GM12878 (cell line): ENCODE data around the gene OR6C2. TPM values are rescaled to one million over a fixed set of nuclear protein-coding genes. Genes with fewer than 3 reads are reported as not detected.

ENCODE experiments used
- ATAC-seq: fragments of 200-7000 bp; cut with Tn5 transposase; 3 replicates; pipeline ENCODE4 v1.9.1; 2020; ENCODE audit warnings: mild to moderate bottlenecking, moderate library complexity
- BruUV-seq: library from RNA; stranded (reverse); fragments of 400-500 nt; replicated peaks from 2 replicates; lab custom pipeline; 2021; lab: Mats Ljungman, UMichigan
- CTCF ChIA-PET: fragments of 300-600 bp; sonication (Branson Sonifier 250); formaldehyde crosslinking; extraction: SDS; loops from one replicate; lab custom pipeline; 2021; ENCODE audit warnings: inconsistent platforms; lab: Yijun Ruan, JAX
- POLR2A ChIA-PET: fragments of 350-600 bp; formaldehyde crosslinking; extraction: SDS; loops from one replicate; lab custom pipeline; 2021; ENCODE audit warnings: inconsistent platforms; lab: Charles Lee
- RAD21 ChIA-PET: fragments of 300-600 bp; sonication (Branson Sonifier 250); formaldehyde crosslinking; loops from one replicate; lab custom pipeline; 2023; ENCODE audit warnings: antibody characterized with exemption; ENCODE audit not compliant: unreplicated experiment; lab: Charles Lee
- SMC1A ChIA-PET: fragments of 300-600 bp; sonication (Branson Sonifier 250); formaldehyde crosslinking; loops from one replicate; lab custom pipeline; 2023; ENCODE audit not compliant: unreplicated experiment, uncharacterized antibody; lab: Charles Lee
- DNase-seq: peaks from one replicate; pipeline ENCODE4 v3.0.0-alpha.2; 2011; ENCODE audit warnings: low read depth, low spot score
- FAIRE-seq: peaks from 3 replicates; lab custom pipeline; 2011; peaks lifted over from hg19 to GRCh38; lab: Jason Lieb, UNC
- H2AFZ ChIP-seq: 2 replicates; pipeline ENCODE4 v1.6.0; 2011; ENCODE audit warnings: low read depth, low read length, control low read depth; ENCODE audit not compliant: control insufficient read depth
- H3K27ac ChIP-seq: 2 replicates; pipeline ENCODE4 v1.5.1; 2011; ENCODE audit warnings: control low read depth; ENCODE audit not compliant: control insufficient read depth, insufficient read depth
- H3K27me3 ChIP-seq, 2 experiments: replicated peaks in 1 of 2; 2 replicates each; pipeline versions ENCODE4 v1.6.0 to v1.6.1; 2011; ENCODE audit warnings: low read length in 1 of 2; ENCODE audit not compliant: control insufficient read depth in 2 of 2, insufficient read depth in 2 of 2
- H3K36me3 ChIP-seq, 2 experiments: 2 replicates each; pipeline ENCODE4 v1.5.1; 2011; ENCODE audit warnings: low read length in 1 of 2; ENCODE audit not compliant: control insufficient read depth in 2 of 2, insufficient read depth in 2 of 2
- H3K4me1 ChIP-seq: 2 replicates; pipeline ENCODE4 v1.6.1; 2011; ENCODE audit warnings: mild to moderate bottlenecking, low read length, moderate library complexity, mixed read lengths; ENCODE audit not compliant: control insufficient read depth, insufficient read depth
- H3K4me2 ChIP-seq: 2 replicates; pipeline ENCODE4 v1.6.0; 2011; ENCODE audit warnings: control low read depth; ENCODE audit not compliant: control insufficient read depth, insufficient read depth
- H3K4me3 ChIP-seq: fragments of 200-600 bp; sonication (generic); 2 replicates; pipeline ENCODE4 v1.5.1; 2016
- H3K79me2 ChIP-seq: 2 replicates; pipeline ENCODE4 v1.6.0; 2011; ENCODE audit warnings: low read length; ENCODE audit not compliant: control insufficient read depth, insufficient read depth
- H3K9ac ChIP-seq: 2 replicates; pipeline ENCODE4 v1.8.0; 2011; ENCODE audit warnings: low read length, control low read depth, mixed read lengths; ENCODE audit not compliant: control insufficient read depth, insufficient read depth
- H3K9me3 ChIP-seq: replicated peaks from 3 replicates; pipeline ENCODE4 v1.5.1; 2011; ENCODE audit warnings: mild to moderate bottlenecking, low read length; ENCODE audit not compliant: control insufficient read depth, insufficient read depth
- H4K20me1 ChIP-seq: 2 replicates; pipeline ENCODE4 v1.6.0; 2011; ENCODE audit not compliant: control insufficient read depth, insufficient read depth
- BACH1 ChIP-seq: fragments of 450-650 bp; IDR thresholded peaks from 2 replicates; pipeline ENCODE4 v1.6.1; 2017; ENCODE audit warnings: mild to moderate bottlenecking, borderline replicate concordance
- CHD2 ChIP-seq: IDR thresholded peaks from 2 replicates; pipeline ENCODE4 v1.6.1; 2011; ENCODE audit warnings: low read depth, low read length, improper control_type of control experiment, borderline replicate concordance
- IRF4 ChIP-seq: IDR thresholded peaks from 2 replicates; pipeline ENCODE4 v1.6.1; 2011; ENCODE audit warnings: low read depth, low read length
- KLF5 ChIP-seq: fragments of 450-650 bp; IDR thresholded peaks from 2 replicates; pipeline ENCODE4 v1.6.1; 2014; ENCODE audit warnings: mild to moderate bottlenecking; ENCODE audit not compliant: partially characterized antibody
- MYC ChIP-seq: IDR thresholded peaks from 2 replicates; pipeline ENCODE4 v1.6.1; 2011; ENCODE audit warnings: mild to moderate bottlenecking, low read length, moderate library complexity, inconsistent platforms; ENCODE audit not compliant: insufficient read depth, insufficient replicate concordance, insufficient read length, severe bottlenecking
- POLR2AphosphoS2 ChIP-seq: IDR thresholded peaks from 2 replicates; pipeline ENCODE4 v1.6.1; 2011; ENCODE audit warnings: low read depth, mild to moderate bottlenecking, low read length, improper control_type of control experiment, moderate library complexity
- SMC3 ChIP-seq: IDR thresholded peaks from 2 replicates; pipeline ENCODE4 v1.6.1; 2011; ENCODE audit warnings: low read length, improper control_type of control experiment, borderline replicate concordance
- WRNIP1 ChIP-seq: IDR thresholded peaks from 2 replicates; pipeline ENCODE4 v1.6.1; 2011; ENCODE audit warnings: low read depth, low read length, improper control_type of control experiment, borderline replicate concordance
- YBX1 ChIP-seq: fragments of 450-650 bp; IDR thresholded peaks from 2 replicates; pipeline ENCODE4 v1.6.1; 2016; ENCODE audit warnings: antibody characterized with exemption
- ZBED1 ChIP-seq: IDR thresholded peaks from 2 replicates; pipeline ENCODE4 v1.6.1; 2016; ENCODE audit warnings: borderline replicate concordance
- ZNF622 ChIP-seq: fragments of 450-650 bp; IDR thresholded peaks from 2 replicates; pipeline ENCODE4 v1.6.1; 2017; ENCODE audit warnings: mild to moderate bottlenecking, inconsistent platforms
- ZZZ3 ChIP-seq: IDR thresholded peaks from 2 replicates; pipeline ENCODE4 v1.6.1; 2011; ENCODE audit warnings: low read depth; ENCODE audit not compliant: control insufficient read depth, insufficient read length
- WGBS: methylation state at CpG from one replicate; pipeline ENCODE4 v1.1.6; 2016; ENCODE audit warnings: low lambda C conversion rate; ENCODE audit not compliant: insufficient replicate concordance, insufficient coverage; ENCODE audit errors: missing lambda C conversion rate; 5-methylcytosine and 5-hydroxymethylcytosine counted together
- in situ Hi-C: fragments of 300-500 bp; cut with MboI; formaldehyde crosslinking; loops from 9 replicates; pipeline ENCODE4 v1.14.3; 2018; ENCODE audit warnings: mixed read lengths
- intact Hi-C: fragments of 100-400 bp; cut with micrococcal nuclease; formaldehyde crosslinking; loops from one replicate; pipeline ENCODE4 v1.14.2; 2022; ENCODE audit not compliant: unreplicated experiment
- polyA plus RNA-seq, 11 experiments: library from polyadenylated mRNA; depleted of rRNA in 4 of 11; unstranded in 6 of 11; stranded (reverse) in 5 of 11; fragments of >200 nt; fragmentation: Nextera tagmentation in 4 of 11; fragmentation: Illumina TruSeq in 1 of 11; extraction: Ambion mirVana in 4 of 11; extraction: Trizol in 1 of 11; gene quantifications; 1 replicate in 1 of 11; 2 replicates in 10 of 11; pipeline versions ENCODE4 v1.2.1 to v1.2.3, GENCODE V29; 2011 to 2016; ENCODE audit warnings: inconsistent platforms in 2 of 11, missing spikeins in 2 of 11, low read depth in 1 of 11
- total RNA-seq, 4 experiments: library from RNA; depleted of rRNA in 3 of 4; stranded (reverse); fragments of >200 nt in 3 of 4; fragmentation: Illumina TruSeq in 1 of 4; extraction: Trizol in 1 of 4; gene quantifications; 2 replicates each; pipeline versions ENCODE4 v1.2.1 to v1.2.3, GENCODE V29; 2013 to 2021
- TF ChIP-seq, protein P1 (sequence below): fragments of 450-650 bp; IDR thresholded peaks from 2 replicates; pipeline ENCODE4 v1.6.1; 2016; ENCODE audit warnings: mild to moderate bottlenecking
- TF ChIP-seq, protein P2 (sequence below): fragments of 450-650 bp; IDR thresholded peaks from 2 replicates; pipeline ENCODE4 v1.6.1; 2016; ENCODE audit warnings: mild to moderate bottlenecking, moderate library complexity, borderline replicate concordance
- TF ChIP-seq, protein P3 (sequence below): fragments of 450-650 bp; IDR thresholded peaks from 2 replicates; pipeline ENCODE4 v1.6.1; 2017; ENCODE audit warnings: mild to moderate bottlenecking

The OR6C2 gene
- total and polyA plus RNA-seq, 10 of the 15 experiments (the other 5 are each of a cell fraction or from before 2014, with no cell fraction given): not detected

DNA sequence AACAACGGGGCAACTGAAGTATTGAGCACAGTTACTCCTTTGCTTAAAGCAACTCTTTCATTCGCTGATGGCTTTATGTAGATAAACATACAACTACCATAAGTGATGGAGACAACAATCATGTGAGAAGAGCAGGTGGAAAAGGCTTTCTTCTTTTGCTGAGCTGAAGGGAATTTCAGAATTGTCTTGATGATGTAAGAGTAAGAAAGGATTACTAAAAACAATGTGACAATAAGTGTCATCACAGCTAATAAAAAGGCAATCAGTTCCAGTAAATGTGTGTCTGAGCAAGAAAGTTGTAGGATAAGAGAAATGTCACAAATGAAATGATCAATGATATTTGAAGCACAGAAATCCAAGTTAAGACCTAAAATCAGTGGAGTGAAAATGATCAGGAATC is 25.4 kb downstream of the OR6C2 start (continued):
- TF ChIP-seq, protein P1, sequence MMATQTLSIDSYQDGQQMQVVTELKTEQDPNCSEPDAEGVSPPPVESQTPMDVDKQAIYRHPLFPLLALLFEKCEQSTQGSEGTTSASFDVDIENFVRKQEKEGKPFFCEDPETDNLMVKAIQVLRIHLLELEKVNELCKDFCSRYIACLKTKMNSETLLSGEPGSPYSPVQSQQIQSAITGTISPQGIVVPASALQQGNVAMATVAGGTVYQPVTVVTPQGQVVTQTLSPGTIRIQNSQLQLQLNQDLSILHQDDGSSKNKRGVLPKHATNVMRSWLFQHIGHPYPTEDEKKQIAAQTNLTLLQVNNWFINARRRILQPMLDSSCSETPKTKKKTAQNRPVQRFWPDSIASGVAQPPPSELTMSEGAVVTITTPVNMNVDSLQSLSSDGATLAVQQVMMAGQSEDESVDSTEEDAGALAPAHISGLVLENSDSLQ: no peak
- no peak for TF ChIP-seq ZNF622
- TF ChIP-seq, protein P2, sequence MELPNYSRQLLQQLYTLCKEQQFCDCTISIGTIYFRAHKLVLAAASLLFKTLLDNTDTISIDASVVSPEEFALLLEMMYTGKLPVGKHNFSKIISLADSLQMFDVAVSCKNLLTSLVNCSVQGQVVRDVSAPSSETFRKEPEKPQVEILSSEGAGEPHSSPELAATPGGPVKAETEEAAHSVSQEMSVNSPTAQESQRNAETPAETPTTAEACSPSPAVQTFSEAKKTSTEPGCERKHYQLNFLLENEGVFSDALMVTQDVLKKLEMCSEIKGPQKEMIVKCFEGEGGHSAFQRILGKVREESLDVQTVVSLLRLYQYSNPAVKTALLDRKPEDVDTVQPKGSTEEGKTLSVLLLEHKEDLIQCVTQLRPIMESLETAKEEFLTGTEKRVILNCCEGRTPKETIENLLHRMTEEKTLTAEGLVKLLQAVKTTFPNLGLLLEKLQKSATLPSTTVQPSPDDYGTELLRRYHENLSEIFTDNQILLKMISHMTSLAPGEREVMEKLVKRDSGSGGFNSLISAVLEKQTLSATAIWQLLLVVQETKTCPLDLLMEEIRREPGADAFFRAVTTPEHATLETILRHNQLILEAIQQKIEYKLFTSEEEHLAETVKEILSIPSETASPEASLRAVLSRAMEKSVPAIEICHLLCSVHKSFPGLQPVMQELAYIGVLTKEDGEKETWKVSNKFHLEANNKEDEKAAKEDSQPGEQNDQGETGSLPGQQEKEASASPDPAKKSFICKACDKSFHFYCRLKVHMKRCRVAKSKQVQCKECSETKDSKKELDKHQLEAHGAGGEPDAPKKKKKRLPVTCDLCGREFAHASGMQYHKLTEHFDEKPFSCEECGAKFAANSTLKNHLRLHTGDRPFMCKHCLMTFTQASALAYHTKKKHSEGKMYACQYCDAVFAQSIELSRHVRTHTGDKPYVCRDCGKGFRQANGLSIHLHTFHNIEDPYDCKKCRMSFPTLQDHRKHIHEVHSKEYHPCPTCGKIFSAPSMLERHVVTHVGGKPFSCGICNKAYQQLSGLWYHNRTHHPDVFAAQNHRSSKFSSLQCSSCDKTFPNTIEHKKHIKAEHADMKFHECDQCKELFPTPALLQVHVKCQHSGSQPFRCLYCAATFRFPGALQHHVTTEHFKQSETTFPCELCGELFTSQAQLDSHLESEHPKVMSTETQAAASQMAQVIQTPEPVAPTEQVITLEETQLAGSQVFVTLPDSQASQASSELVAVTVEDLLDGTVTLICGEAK: no peak
- no peak for TF ChIP-seq POLR2AphosphoS2
- no peak for TF ChIP-seq SMC3
- TF ChIP-seq, all 136 proteins: peak for 0

DNA sequence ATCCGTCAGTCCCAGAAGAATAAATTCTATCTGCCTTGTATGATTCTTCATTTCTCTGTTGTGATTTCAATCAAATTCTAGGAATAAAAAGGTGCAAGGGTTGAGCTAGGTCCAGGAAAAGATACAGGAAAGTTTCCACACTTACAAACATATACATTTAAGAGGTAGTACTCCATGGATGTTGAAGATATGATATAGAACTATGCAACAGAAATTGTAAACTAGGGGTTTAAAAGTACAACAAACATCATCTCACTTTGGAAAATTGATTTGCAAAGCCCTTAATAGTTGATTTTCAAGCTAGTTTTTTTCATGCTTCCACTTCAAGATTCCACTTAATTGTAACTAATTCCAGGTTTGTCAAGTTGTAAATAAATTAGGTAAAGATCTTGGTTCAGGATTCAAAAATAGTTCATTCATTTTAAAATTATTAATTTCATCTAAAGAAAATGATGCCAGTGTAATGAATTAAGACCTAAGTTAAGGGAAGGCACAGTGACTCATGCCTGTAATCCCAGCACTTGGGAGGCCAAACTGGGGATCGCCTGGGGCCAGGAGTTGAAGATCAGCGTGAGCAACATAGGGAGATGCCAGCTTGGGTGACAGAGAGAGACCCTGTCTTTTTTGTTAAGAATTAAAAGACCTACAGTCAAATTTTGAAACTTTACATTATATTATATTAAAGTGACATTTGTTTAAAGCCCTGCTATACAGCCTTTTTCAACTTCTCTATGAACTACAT is 26.4 kb downstream of the OR6C2 start, which contains the start of gene OR6C70:
Gene OR6C70, minus strand, starts transcription at position 51 of the 742 bp plus-strand sequence. Its CDS starts 0 bp downstream, at position 51.
- BruUV-seq: no TSS peak
- DNase-seq (no peak), ATAC-seq (no peak), FAIRE-seq (no peak)
- Histone ChIP-seq H3K27me3 (no peaks in the 10 kb centered on the region), H3K9ac (no peak within 1 kb of the TSS), H3K9me3 (no peaks in the 10 kb centered on the region), H2AFZ (no peak within 1 kb of the TSS), H3K36me3 (no peaks in the 10 kb centered on the region), H3K4me1 (peaks cover 7% of the 10 kb centered on the region; the same call in 1 of the 2 replicates), H3K4me3 (no peak within 1 kb of the TSS), H3K4me2 (no peak within 1 kb of the TSS), H4K20me1 (no peaks in the 10 kb centered on the region), H3K79me2 (no peaks in the 10 kb centered on the region), H3K27ac (no peak within 1 kb of the TSS)
- ChIA-PET SMC1A (no interaction called here), CTCF (interaction anchor here (1.1 kb wide), 1 partner anchor 149 kb away, joined by 3 read pairs; no protein-coding TSS in a partner anchor), POLR2A (no interaction called here), RAD21 (no interaction called here)
- in situ Hi-C loops (no loop called here), intact Hi-C loops (no loop called here)
- WGBS: 45% methylated on average over 3 of the region's 3 CpGs
- TF ChIP-seq, protein P3, sequence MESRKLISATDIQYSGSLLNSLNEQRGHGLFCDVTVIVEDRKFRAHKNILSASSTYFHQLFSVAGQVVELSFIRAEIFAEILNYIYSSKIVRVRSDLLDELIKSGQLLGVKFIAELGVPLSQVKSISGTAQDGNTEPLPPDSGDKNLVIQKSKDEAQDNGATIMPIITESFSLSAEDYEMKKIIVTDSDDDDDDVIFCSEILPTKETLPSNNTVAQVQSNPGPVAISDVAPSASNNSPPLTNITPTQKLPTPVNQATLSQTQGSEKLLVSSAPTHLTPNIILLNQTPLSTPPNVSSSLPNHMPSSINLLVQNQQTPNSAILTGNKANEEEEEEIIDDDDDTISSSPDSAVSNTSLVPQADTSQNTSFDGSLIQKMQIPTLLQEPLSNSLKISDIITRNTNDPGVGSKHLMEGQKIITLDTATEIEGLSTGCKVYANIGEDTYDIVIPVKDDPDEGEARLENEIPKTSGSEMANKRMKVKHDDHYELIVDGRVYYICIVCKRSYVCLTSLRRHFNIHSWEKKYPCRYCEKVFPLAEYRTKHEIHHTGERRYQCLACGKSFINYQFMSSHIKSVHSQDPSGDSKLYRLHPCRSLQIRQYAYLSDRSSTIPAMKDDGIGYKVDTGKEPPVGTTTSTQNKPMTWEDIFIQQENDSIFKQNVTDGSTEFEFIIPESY: no peak
- TF ChIP-seq IRF4: no peak
- TF ChIP-seq KLF5: no peak
- TF ChIP-seq ZBED1: no peak
- no peak for TF ChIP-seq ZZZ3
- no peak for TF ChIP-seq YBX1
- no peak for TF ChIP-seq WRNIP1
- TF ChIP-seq MYC: no peak
- no peak for TF ChIP-seq BACH1
- TF ChIP-seq CHD2: no peak
